NCI-H345 treated with DMSO at 0.1 percent for 48 hours (cell line): ENCODE measurements around the gene TRA2A.
A peak's percentile ranks its signal among the peaks of the same experiment; 100 is the strongest.
"Not testable (repeated sequence)": the region's sequence is repeated elsewhere in the genome, so short reads cannot be mapped to it uniquely, and the experiment has no call there.

Experiments used
- DNase-seq: peaks from one replicate; lab custom pipeline; 2025; ENCODE audit not compliant: unreplicated experiment; lab: John Stamatoyannopoulos, UW

Gene TRA2A

GRCh38 chr7:23513746-23514145, 18.0 kb downstream of the TRA2A start:
- not testable (repeated sequence) for DNase-seq

GRCh38 chr7:23494009-23494408, 37.8 kb downstream of the TRA2A start:
- no peak for DNase-seq

GRCh38 chr7:23491502-23491901, 40.3 kb downstream of the TRA2A start:
- no peak for DNase-seq

- DNase-seq: no peak
Measured at GRCh38 chr7:23490357-23491135, 41.2 kb downstream of the TRA2A start.

GRCh38 chr7:23488714-23489113, 43.1 kb downstream of the TRA2A start:
- not testable (repeated sequence) for DNase-seq

- no peak for DNase-seq
Measured at GRCh38 chr7:23487670-23488069, 44.1 kb downstream of the TRA2A start.

- DNase-seq: no peak
Measured at GRCh38 chr7:23486002-23486773, 45.6 kb downstream of the TRA2A start.

- no peak for DNase-seq
Measured at GRCh38 chr7:23482686-23483085, 49.1 kb downstream of the TRA2A start.

- no peak for DNase-seq
Measured at GRCh38 chr7:23477962-23478866, 53.6 kb downstream of the TRA2A start.

GRCh38 chr7:23477157-23477499, 54.7 kb downstream of the TRA2A start:
- no peak for DNase-seq

- DNase-seq: no peak
Measured at GRCh38 chr7:23476286-23477156, 55.3 kb downstream of the TRA2A start.

GRCh38 chr7:23475576-23475839, 56.3 kb downstream of the TRA2A start:
- no peak for DNase-seq

GRCh38 chr7:23474829-23475575, 56.8 kb downstream of the TRA2A start:
- DNase-seq: peak; percentile 52

- DNase-seq: peak; percentile 96
Measured at GRCh38 chr7:23474094-23474828, 57.5 kb downstream of the TRA2A start.

GRCh38 chr7:23473844-23474093, 58.0 kb downstream of the TRA2A start:
- DNase-seq: peak; percentile 64

- peak; percentile 63 for DNase-seq
Measured at GRCh38 chr7:23472956-23473843, 58.6 kb downstream of the TRA2A start.

GRCh38 chr7:23472556-23472955, 59.2 kb downstream of the TRA2A start:
- no peak for DNase-seq

GRCh38 chr7:23472046-23472445, 59.7 kb downstream of the TRA2A start:
- peak; percentile 74 for DNase-seq
